KG1 (cell line): ENCODE measurements around the gene GJB2.

Experiments
- DNase-seq: peaks from one replicate; lab custom pipeline; 2025; lab: John Stamatoyannopoulos, UW

Gene GJB2

DNA sequence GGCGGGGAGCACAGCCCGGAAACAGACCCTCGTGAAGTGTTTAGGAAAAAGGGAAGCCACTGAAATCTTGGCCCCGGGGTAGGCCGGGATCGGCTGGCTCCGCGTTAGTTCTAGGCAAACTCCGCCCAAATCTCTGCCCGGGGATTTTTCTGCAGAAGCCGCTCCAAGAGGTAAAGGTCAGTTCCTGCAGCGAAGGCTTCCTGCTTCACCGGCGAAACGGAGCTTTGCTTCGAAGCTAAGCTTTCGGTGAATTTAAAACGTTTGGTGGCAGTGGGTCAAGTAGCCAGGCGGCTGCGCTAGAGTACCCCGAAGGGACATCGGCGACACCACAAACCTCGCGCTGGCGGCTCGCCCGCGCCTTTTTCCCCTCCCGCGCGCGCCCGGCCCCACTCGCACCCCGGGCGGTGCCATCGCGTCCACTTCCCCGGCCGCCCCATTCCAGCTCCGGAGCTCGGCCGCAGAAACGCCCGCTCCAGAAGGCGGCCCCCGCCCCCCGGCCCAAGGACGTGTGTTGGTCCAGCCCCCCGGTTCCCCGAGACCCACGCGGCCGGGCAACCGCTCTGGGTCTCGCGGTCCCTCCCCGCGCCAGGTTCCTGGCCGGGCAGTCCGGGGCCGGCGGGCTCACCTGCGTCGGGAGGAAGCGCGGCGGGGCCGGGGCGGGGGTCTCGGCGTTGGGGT lies 441 bp downstream of the GJB2 start:
- no peak for DNase-seq

DNA sequence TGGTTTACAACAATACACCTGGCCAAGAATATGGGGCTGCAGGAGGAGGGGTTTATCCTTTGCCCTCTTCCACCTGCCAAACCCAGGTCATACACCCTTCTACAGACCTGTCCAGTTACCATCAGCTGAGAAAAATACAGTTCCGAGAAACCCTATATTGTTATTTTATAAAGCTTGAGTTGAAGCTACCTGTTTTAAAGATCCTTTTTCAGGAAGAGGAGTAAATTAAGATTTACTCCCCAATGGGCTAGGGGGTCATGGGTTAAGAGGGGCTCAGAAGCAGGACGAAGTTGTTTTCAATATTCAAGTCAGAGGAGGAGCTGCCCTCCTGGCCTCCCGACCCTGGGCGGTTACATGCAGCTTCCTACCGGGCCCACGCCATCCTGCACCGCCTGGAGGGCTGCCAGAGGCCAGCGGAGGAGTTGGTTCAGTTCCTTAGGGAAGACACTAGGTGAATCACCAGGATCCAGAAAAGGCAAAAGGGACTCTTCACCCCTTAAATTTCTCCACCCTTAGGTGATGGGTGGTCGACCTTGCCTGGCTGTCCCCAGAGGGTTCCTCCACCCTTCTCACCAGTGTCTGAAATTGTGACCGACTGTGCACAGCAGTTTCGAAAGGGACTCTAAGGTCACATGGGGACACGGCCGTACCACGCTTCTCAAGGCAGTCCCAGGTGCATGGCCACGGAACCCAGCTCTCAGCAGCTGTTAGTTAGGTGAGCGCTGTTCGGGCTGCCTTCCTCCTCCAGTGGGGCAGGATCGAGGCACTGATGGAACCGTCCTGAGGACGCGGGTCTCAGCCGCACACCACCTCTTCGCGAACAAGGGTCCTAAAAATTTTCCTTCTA lies 1.2 kb downstream of the GJB2 start:
- no peak for DNase-seq

DNA sequence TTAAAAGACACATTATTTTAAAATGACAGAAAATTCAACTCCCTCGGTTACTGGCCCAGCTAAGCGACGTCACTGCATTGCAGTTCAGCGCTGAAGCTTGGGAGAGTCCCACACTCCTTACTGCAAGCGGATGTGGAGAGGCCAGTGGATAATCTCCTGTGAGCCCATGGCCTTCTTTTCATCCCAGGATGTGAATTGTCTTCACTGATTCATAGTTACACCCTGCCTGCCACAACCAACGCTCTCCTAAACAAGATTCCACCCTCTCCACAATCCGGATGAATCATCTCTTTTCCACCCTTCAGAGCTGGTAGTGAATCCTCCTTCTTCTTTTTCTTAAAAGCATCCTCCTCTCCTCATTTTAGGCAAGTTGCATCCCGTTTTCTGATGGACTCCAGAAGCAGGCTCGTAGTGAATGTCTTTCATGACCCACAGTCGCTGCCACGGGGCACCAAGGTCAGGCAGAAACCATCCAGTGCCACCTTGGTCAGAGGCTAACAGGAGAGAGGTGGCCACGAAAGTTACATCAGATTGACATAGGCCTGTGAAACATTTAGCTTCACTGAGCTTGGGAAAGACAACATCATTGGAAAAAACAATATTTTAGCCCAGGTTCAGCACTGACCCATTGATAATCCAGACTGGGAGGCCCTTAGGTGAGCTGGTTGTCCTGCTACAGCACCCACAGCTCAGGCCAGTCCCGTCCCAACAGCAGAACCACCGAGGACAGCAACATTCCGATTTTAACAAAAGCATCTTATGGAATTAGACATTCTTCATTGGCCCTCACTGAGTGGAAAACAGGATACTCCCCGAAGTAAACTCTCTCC lies 2.0 kb downstream of the GJB2 start:
- DNase-seq, result no peak

DNA sequence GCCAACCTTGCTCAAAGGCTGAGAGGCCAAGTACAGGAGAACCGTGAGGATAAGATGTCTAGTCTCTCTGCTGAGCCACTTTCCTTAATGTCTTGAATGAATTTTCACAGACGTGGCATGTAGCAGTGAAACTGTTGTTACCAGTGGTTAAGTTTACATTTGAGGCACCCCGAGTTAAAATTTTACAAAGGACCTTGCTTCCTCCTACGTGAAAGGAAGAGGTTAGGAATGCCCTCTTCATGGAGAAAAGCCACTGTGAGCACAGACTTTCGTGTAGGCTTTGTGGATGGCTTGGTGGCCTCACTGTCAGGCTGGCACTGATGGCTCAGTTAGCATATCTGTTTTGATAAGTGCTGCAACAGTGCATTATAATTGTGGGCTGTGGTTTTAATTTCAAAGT lies 2.7 kb downstream of the GJB2 start:
- no peak for DNase-seq

DNA sequence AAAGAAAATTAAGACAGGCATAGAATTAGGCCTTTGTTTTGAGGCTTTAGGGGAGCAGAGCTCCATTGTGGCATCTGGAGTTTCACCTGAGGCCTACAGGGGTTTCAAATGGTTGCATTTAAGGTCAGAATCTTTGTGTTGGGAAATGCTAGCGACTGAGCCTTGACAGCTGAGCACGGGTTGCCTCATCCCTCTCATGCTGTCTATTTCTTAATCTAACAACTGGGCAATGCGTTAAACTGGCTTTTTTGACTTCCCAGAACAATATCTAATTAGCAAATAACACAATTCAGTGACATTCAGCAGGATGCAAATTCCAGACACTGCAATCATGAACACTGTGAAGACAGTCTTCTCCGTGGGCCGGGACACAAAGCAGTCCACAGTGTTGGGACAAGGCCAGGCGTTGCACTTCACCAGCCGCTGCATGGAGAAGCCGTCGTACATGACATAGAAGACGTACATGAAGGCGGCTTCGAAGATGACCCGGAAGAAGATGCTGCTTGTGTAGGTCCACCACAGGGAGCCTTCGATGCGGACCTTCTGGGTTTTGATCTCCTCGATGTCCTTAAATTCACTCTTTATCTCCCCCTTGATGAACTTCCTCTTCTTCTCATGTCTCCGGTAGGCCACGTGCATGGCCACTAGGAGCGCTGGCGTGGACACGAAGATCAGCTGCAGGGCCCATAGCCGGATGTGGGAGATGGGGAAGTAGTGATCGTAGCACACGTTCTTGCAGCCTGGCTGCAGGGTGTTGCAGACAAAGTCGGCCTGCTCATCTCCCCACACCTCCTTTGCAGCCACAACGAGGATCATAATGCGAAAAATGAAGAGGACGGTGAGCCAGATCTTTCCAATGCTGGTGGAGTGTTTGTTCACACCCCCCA lies 3.8 kb downstream of the GJB2 start:
- no peak for DNase-seq

DNA sequence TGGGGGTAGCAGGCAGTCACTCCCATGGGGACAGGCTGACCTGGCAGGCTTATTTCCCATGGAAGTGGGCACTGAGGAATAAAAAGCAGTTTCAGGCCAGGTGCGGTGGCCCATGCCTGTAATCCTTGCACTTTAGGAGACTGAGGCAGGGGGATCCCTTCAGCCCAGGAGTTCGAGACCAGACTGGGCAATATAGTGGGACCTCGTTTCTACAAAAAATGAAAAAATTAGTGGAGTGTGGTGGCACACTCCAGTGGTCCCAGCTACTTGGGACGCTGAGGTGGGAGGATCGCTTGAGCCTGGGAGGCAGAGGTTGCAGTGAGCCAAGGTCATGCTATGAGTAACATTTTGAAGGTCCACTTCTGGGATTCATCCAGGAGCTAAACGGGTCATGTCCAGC lies 6.0 kb downstream of the GJB2 start:
- no peak for DNase-seq

DNA sequence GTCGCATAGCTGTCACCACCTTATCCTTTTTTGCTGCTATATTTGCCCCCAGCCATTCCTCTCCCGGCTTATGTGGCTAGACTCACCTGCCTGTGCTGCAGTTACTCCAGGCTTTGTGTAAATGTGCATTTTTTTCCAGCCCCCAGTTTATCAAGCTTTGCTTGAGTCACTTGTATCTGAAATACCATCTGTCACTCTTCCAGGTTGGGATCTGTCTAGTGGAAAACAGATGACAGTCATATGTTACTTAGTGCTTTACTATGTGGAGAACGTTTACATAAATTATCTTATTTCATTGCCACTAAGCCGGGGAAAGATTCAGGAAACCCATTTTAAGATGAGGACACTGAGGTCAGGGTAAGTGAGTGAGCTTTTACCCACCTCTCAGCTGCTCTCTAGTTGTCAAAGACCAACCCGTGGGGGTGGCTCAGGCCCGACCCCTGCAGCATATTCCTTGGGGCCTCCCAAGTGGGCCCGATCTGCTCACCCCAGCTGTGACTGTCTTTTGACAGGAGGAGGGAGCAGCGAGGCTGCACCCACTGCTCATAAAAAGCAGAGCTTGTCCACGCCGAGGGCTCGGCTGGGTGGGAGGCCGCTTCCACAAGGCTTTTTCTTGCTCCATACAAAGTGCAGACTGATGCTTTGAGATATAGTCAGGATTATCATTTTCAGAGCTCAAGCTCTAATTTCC lies 7.2 kb downstream of the GJB2 start:
- DNase-seq, result no peak

DNA sequence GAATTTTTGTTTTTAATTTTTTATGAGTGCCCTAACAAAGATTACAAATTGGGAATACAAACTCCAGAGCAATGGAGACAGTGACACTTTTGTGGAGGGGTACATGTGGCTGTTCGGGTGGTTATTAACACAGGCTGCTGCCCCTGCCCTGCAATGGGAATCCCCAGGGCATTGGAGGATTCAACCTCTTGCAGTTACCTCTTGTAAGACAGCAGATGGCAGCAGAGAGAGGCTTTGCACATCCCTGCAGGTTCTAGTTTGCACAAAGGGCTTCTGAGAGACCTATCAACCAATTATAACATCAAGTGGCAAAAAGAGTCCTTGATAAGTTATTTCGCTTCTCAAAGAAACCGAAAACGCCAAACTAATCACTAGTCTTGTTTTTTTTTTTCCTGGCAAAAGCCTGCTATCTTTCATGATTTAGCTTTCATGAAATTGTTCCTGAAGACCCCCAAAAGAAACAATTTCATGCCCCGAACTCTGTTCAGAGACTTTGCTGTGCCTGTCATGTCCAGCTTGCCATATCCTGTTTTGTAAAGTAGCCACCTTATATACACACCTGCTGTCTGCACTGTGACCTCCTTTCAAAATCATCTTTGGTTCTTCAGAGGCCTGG lies 10.4 kb downstream of the GJB2 start:
- no peak for DNase-seq

DNA sequence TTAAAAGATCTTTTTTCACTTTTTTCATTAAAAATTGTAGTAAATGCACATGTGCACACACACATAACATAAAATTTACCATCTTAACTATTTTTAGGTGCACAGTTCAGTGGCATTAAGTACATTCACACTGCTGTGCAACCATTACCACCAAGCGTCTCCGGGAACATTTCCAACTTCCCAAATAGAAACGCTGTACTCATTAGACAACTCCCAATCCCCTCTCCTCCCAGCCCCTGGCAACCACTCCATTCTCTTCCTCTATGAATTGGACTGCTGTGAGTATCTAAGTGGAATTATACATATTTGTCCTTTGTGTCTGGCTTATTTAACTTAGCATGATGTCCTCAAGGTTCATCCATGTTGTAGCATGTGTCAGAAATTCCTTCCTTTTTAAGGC lies 11.6 kb downstream of the GJB2 start:
- DNase-seq, result no peak

DNA sequence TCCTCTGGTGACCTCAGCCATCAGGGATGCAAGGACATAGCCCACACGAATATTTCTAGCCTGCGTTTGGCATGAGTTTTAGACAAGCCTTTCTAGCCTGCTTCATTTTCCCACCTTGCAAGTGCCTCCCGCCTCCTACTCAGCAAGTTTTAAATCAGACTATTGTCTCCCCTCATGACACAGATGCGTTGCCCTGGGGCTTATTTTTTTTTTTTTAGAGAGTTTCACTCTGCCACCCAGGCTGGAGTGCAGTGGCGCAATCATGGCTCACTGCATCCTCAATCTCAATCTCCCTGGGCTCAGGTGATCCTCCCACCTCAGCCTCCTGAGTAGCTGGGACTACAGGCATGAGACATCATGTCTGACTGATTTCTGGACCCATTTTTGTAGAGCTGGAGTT lies 14.6 kb downstream of the GJB2 start:
- DNase-seq, result no peak

DNA sequence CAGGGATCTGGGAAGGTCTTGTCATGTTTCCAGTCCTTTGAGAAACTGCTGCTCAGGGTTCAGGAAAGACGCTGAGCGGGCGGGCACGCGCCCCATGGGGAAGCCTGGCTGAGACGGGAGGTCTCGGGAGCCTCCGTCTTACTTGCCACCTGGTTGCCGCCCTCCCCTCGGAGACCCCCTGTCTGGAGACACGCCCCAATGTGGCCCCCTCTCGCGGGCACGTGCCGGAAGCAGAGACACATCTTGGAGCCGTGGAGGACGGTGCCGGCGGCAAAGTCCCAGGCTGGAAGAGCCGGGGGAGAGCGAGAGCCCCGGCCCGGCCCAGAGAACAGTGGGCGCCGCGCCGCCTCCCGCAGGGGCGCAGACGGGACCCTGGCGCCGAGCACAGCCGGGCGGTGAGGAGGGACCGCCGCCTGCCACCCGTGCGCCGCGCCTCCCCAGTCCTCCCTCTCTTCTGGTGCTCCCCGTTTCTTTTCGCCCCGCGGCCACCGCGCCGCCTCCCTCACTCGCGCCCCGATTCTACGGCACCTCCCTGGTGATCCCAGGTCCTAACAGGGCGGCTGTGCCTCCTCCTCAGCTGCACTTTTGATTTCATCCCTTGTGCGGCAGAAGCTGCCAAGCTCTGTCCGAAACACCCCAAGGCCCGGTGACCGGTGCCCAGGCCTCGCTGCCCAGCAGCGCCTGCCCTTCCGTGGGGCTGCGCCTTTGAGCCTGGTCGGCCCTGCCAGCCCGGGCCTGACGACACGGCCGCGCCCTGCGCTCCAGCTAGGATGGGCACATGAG lies 15.5 kb downstream of the GJB2 start:
- DNase-seq, result no peak

DNA sequence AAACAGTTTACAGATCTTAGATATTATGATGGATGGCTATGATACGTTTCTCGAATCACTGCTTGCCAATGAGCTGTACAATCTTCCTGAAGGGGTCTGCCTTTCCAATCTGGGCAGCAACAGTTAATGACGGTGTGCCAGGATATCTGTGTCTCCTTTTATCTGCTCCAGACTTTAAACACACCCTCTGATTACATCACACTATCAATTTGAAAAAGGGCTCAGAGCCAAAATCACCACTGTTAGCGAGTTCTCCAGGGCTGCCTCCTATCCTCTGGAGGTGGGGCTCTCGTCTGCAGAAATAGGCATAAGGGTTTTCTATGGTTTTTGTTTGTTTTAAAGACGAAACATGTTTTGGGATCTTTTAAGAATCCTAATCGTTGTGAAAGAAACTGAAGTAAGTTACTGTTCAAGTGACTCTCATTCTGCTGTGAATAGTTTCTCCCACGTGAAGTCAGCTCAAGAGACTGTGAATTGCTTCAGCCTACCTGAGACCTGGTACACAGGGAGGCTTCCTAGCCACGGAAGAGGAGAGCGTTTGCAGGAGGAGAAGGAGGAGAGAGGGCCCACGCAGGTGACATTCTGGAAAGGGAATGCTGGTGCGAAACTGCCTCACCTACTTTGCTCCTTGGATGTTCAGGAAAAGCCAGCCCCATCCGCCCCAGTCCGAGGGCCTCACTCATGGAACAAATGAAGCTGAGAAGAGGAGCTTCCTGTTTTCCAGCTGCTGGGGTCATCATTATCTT lies 16.7 kb downstream of the GJB2 start:
- no peak for DNase-seq

DNA sequence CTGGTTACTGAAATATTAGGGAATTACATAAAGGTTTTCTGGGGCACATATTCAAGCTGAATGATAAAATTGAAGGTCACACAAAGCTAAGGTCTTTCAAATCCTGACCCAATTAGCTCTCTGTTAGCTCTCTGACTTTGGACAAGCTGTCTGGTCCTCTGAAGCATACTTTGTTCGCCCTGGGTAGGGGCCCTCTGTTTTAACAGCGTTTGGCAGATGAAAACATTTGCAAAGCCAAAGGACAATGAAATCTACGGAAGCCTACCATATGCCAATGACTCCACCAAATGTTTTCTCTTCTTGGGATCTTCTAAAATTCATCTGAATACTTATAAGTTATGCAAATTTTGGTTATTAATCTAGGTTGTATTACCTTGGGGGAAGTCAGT lies 17.3 kb downstream of the GJB2 start:
- no peak for DNase-seq

DNA sequence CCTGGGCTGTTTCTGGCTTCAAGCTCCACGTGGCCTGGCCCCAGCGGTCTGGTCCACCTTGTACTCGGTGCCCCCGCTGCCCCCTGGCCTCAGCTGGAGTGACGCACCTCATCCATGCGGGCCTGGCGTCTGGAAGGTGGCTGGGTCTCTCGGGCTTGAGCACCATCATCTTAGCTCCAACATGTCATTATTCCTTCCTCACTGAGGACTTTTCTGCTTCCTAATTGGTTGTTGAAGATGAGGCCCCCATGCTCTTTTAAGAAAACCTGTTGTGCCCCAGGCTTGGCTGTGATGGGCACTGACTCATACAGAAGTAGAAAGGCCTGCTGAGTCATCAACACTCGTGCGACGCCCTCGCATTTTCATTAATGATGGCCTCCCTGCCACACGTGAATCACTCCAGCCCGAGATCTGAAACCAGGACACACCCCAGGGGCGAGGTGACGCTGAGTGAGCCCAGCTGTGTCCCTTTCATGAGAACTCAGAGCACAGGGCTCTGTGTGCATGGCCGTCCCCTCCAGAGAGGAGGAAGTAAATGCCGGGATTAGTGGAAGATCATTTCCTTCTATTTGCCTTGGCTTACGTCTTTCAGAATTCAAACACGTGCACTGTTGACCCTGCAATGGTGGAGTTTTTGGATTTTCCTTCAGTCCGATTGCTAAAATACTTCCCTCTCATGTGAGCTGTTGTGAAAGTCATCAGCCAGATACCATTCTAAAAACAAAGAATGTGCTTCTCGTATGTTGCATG lies 17.9 kb downstream of the GJB2 start:
- no peak for DNase-seq

DNA sequence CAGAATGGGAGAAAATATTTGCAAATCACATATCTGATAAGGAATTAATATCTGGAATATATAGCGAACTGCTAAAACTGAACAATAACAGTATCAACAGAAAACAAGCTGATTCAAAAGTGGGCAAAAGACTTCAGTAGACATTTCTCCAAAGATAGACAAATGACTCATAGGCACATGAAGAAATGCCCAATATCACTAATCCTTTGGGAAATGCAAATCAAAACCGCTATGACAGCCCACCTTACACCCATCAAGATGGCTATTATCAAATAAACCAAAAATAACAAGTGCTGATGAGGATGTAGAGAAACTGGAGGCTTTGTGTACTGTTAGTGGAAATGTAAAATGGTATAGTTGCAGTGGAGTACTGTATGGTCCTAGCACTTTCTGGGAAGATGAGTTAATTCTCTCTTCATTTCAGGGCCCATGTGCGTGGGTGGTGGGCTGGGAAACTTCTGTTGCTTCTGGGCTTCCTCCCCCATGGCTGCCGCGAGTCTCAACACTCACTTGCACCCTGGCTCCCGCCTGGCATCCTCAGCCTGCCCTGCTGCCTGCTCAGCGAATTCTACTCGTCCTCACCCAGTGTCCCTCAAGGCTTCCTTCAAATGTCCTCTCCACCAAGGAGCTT lies 19.5 kb downstream of the GJB2 start:
- no peak for DNase-seq

DNA sequence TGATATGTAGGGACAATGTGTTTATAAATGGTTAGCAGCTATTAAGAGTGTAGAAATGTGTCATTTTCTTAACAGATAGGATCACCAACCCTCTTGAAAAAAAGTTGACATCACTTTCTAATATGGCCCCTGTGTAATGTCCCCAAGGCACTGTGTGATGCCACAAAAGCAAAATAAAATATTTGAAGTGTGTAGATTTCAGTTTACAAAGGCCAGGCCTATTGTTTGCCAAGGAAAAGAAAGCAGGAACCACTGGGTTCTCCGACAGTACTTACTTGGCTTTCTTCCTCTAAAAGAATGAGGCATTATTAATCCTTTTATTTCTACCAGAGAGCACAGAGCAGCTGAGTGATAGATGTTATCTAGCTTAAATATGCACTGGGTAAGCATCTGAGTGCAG lies 21.4 kb downstream of the GJB2 start:
- no peak for DNase-seq

DNA sequence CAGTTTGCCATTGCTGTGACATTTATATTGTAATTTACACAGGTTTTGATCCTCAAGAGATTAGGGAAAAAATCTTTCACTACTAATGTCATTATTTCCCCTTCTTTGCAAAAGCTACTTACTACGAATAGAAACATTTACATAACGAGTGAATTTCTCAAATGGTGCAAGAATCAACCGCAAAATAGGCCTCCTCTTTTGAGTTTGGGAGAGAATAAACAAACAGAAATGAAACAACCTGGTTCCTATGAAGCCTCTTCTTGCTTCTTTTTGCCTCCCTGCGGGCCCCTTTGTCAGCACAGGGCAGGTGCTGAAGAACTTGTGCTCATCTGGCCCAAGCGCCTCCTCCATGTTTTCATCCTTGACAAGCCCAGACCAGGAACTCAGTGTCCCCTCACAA lies 21.8 kb downstream of the GJB2 start:
- no peak for DNase-seq

DNA sequence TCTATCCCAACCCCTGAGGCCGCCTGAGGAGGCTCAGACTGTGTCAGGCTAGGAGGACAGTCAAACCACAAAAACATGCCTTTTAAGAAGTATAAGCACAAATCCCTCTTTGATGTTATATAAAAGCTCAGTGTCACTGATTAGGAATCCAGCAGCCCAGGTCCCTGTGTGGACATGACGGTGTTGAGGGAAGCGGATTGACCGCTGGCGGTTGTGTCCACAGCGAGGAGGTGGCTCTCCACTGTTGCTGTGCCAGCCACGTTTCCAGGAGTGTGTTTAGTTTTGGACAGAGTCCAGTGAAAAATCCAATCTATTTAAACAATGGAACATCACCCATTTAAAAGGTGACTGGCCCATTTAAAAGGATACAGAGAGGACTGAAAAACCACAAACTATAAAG lies 24.3 kb downstream of the GJB2 start:
- no peak for DNase-seq
